ENCODE results near the gene MYCN.

DNA sequence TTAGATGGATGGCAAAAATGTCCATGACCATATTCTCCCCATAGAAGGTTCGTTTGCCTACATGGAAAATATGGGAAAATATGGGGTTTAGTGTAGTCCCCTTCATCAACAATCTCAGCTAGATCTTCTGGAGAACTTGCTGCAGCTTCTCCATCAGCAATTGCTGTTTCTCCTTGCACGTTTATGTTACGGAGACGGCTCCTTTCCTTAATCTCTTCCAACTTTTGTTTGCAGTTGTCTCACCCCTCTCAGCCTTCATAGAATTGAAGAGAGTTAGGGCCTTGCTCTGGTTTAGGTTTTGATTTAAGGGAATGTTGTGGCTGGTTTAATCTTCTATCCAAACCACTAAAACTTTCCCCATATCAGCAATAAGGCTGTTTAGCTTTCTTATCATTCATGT, 28.9 kb downstream of the MYCN start:
- TF ChIP-seq CTCF (IDR thresholded peaks at IDR 0.05; ENCODE audit: low read length) (no peak), EZH2 (IDR thresholded peaks at IDR 0.05; ENCODE audit: borderline replicate concordance, low read length) (no peak)

Data from OCI-LY1 (cell line).